HG03159 (cell line): ENCODE results near the gene CCDC142.
"Not testable (repeated sequence)": the region's sequence is repeated elsewhere in the genome, so short reads cannot be mapped to it uniquely, and the experiment has no call there.

Experiments
- ATAC-seq: cut with Tn5 transposase; IDR thresholded peaks from one replicate; pipeline ENCODE4 v1.9.1; 2021; ENCODE audit warnings: mild to moderate bottlenecking, moderate library complexity; ENCODE audit not compliant: unreplicated experiment

Gene CCDC142

DNA sequence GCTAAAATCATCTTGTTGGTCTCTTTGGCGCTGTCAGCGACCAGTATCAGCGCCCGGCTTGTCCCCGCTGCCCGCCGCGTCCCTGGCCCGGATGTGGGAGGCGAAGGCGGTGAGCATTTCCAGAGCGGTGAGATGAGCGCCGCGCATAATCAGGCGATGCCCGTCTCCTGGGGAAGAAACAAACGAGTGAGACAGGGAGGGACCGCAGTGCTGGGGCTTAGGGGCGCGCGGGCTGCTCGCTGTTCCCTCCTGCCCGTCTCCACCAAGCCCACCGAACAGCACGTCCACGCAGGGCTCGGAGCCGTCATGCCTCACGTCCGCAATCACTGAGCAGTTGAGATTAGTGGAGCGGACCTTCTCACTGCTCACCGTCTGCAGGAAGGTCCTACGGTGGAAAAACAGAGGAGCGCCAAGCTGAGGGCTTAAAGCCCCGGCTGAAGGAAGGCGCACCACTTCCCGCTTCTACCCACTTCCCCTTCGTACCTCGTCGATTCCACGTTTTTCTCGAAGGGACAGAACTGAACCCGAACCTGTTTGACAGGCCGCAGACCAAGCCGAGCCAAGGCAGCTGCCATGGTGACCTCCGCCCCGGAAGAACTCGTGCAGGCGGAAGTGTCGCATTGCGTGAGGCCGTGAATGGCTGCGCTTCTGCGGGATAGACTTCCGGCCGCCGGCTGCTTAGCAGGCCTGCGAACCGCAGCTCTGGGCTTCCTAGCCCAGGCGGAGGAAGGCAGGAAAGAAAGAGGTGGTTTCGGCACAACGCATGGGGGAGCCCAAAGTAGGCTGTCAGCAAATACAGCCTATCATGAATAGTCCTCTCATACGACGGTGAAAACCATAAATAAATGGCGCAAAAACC, 10.5 kb downstream of the CCDC142 start, which contains the start of gene MRPL53:
Gene MRPL53, minus strand, starts transcription at position 595 of the 859 bp plus-strand sequence. Its CDS starts 20 bp downstream, at position 575.
- peak; percentile 90 for ATAC-seq

DNA sequence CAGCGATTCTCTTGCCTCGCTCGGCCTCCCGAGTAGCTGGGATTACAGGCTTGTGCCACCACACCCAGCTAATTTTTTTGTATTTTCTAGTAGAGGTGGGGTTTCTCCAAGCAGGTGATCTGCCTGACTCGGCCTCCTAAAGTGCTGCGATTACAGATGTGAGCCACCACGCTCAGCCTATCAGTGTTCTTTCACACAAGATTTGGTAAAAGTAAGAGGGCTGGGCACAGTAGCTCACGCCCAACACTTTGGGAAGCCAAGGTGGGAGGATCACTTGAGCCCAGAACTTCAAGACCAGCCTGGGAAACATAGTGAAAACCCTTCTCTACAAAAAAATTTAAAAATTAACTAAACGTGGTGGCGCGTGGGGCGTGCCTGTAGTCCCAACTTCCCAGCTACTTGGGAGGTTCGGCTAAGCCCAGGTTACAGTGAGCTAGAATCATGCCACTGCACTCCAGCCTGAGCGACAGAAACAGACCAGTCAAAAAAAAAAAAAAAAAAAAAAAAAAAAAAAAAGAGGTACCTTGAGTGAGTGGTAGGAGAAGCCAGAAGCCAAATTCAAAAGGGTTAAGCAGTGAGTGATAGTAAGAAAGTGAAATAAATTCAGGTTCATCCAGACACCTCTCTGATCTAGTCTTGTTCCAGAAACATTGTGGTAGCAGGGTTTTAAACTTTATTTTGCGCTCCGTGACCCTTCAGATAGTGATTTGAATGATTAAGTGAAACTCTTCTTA, 11.3 kb downstream of the CCDC142 start:
- ATAC-seq, result no peak

DNA sequence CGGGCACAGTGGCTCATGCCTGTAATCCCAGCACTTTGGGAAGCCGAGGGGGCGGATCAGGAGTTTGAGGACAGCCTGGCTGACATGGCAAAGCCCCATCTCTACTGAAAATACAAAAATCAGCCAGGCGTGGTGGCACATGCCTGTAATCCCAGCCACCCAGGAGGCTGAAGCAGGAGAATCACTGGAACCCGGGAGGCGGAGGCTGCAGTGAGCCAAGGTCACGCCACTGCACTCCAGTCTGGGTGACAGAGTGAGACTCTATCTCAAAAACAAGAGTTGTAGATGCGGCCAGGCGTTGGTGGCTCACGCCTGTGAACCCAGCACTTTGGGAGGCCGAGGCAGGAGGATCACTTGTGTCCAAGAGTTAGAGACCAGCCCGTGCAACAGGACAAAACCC, 12.1 kb downstream of the CCDC142 start:
- ATAC-seq, result not testable (repeated sequence)

DNA sequence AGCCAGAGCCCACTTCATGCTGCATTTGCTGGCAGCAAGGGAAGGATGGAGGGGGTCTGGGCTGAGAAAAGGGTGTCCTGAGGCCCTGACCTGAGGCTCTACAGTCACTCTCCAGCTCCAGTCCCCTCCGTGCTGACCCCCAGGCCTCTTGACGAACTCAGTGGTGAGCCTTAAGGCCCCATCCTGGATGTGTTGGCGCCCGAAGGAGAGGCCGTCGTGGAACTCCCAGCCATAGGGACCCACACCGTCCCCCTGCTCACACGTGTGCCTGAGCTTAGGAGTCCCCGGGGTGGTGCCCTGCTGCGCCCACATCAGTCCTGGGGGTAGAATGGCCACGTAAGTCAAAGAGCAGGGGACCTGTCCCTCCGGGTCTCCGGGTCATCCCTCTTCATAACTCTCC, 18.4 kb downstream of the CCDC142 start:
- peak; percentile 2 for ATAC-seq

DNA sequence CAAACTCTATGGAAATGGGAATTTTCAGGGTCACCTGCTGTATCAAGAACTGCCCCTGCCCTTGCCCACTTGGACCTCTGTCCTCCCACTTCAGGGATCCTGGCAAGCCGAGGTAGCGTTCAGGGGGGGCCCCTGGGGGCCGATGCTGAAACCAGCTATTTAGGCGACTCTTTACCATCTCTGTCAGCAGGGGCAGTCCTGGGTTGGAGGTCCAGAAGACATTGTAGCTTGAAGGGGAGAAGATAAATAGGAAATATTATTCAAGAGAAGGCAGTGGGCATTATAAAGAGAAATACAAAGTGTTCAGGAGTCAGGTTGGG, 20.1 kb downstream of the CCDC142 start:
- no peak for ATAC-seq

DNA sequence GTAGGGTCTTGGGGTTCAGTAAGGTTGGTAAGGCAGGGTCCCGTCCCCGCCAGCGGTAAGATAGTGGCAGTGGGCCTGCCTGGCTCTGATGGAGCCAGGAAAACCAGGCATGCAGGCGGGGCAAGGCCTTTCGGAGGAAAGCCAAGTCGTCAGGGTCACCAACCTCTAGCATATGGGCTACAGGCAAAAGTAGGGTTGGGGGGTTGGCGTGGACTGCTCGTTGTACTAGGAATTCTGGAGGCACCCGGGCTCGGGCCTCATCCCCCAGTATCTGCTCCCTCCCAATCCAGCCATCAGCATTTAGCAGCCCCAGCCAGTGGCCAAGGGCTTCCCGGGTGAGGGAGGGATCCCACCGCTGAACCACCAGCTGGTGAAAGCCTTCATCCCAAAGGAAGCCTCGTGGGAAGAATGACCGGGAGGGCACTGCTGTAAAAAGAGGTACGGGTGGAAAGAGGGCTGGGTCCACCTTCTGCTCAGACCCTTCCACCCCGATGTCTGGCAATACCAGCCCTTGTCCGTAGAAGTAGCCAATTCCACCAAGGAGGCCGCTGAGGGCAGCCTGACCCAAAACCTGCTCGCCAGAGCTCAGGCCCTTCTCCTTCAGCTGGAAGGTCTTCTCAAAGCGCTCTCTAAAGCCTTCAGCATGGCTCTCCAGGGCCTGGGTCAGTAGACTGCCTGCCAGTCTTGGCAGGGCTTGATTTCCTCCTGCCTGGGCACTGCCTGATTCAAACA, 20.6 kb downstream of the CCDC142 start:
- ATAC-seq, result no peak

DNA sequence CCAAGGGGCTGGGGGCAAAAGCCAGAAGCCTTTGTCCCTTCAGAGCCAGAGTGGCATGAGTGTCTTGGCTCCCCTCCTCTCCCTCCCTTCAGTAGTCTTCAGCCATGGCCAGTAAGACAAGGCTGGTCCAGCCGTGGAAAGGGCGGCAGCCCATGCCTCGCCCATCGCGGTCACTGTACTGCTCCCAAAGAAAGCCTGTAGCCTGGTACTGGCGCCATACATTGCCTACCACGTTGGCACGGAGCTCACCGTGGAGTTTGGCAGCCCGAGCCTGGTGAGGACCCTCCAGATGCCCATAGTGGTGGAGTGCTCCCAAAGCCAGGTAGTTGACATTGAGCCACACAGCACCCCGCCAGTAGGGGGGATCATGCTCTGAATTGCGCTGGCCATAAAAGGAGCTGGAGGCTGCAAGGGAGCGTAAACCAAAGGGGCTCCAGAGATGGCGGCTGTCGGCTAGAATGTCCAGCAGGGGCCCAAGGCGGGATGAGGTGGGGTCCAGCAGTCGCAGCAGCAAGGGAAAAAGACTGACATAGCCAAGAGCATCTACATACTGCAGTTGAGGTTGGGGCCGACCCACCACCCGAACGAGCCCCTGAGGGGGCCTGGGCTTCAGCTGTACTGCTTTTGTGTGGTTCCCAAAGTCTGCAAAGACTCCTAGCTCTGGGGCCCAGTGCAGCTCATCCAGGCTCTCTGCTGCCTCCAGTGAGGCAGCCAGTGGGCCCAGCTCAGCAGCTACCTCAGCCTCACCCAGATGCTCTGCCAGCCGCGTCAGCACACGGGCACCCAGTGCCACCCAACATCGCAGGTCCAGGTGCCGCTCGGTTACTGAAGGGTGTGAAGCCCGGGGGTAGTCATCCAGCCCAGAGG, 21.4 kb downstream of the CCDC142 start:
- ATAC-seq, result no peak

DNA sequence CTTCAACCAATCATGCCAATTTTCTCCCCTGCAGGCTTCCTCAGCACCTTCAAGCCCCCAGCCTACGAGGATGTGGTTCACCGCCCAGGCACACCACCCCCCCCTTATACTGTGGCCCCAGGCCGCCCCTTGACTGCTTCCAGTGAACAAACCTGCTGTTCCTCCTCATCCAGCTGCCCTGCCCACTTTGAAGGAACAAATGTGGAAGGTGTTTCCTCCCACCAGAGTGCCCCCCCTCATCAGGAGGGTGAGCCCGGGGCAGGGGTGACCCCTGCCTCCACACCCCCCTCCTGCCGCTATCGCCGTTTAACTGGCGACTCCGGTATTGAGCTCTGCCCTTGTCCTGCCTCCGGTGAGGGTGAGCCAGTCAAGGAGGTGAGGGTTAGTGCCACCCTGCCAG, 22.6 kb downstream of the CCDC142 start:
- not testable (repeated sequence) for ATAC-seq

DNA sequence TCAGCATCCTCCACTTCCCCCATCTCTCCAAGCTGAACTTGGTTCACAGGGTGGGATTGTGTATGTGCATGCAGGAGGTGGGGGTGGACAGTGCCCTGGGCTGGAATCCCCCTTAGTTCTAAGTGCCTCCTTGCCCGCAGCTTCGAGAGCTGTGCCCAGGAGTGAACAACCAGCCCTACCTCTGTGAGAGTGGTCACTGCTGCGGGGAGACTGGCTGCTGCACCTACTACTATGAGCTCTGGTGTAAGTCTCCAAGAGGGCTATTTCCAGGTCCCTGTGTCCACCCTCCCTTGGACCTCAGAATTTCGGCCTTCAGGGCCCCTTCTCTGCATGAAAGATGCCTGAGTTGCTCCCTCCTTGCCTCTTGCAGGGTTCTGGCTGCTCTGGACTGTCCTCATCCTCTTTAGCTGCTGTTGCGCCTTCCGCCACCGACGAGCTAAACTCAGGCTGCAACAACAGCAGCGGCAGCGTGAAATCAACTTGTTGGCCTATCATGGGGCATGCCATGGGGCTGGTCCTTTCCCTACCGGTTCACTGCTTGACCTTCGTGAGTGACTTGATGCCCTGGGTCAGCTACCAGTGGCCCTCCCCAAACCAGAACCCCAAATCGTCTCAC, 23.2 kb downstream of the CCDC142 start:
- not testable (repeated sequence) for ATAC-seq

DNA sequence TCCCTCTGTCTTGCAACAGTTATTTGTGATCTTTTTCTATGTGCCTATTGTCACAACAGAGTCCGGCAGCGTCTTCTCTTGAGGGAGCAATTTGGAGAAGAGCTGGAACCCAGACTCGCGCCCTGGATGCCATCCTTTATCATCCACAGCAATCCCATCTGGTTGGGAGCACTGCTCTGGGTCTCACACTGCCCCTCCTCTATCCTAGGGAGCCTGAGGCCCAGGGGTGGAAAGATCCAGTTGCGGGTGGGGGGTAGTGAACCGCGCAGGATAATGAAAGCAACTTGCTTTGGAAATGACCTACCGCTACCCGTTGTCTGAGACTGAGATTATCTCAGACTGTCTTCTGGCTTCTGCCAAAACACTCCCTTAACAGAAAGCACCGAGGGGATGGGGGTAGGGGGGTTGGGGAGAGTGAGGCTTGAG, 23.8 kb downstream of the CCDC142 start:
- no peak for ATAC-seq

DNA sequence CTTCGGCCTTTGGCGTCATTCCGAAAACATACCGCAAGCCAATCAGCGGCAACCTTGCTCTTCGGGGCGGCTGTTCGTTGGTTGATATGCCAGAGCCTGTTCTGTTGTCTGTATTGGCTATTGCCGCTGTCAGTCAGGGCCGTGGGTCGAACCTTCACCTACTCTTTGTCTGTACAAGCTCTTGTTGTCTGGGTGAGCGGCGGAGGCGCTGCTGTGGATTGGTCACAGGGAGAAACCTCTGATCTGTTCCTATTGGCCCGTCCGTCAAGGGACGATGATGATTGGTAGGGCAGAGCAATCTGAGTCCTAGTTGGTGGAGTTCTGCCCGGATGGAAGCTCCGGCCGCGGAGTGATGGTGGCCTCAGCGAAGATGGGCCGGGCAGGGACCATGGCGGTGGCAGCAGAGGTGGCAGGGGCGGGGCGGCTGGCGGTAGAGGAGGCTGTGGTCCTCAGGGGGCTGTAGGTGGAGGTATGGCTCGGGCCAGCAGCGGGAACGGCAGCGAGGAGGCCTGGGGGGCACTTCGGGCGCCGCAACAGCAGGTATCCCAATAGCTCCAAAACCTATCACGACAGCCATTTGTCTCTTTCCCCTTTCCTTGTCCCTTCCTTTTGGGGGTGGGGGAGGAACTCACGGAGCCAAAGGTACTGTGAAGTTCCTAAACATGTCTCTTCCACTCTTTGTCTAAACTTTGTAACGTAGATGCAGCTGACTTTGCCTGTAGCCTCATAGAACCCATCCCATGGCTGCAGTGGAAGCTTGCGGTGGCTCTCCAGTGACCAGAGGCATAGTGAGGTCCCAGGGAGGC, 24.5 kb downstream of the CCDC142 start, which contains the start of gene WBP1:
Gene WBP1, plus strand, starts transcription at position 307 of the 806 bp plus-strand sequence. Its CDS starts 165 bp downstream, at position 472.
- peak; percentile 81 for ATAC-seq

DNA sequence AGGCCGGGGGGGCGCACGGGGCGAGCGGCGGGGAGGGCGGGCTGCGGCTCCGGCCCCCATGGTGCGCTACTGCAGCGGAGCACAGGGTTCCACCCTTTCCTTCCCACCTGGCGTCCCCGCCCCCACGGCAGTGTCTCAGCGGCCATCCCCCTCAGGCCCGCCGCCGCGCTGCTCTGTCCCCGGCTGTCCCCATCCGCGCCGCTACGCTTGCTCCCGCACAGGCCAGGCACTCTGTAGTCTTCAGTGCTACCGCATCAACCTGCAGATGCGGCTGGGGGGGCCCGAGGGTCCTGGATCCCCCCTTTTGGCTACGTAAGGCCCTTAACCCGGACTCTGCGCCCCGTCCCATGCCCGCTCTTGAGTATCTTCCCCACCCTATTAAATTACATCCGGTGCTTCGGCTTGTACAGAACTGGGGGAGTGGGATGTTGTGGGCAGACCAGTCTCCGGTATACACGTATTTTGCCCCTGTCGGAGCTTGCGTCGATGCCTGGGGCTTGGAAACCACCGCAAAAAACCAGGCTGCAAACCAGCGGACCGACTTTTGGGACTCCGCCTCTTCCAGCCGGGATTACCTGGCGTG, 25.2 kb downstream of the CCDC142 start:
- peak; percentile 32 for ATAC-seq

DNA sequence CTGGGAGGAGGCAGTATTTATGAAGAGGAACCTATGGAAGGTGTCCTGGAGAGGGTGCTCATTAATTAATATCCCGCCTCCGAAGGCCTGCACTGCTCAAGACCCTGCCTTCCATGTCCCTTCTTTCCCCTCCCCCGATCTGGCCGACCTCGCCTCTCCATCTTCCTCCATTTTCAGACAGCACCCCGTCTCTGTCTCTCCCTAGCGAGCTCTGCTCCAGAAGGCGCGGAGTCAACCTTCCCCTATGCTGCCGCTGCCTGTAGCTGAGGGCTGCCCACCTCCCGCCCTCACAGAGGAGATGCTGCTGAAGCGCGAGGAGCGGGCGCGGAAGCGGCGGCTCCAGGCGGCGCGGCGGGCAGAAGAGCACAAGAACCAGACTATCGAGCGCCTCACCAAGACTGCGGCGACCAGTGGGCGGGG, 25.7 kb downstream of the CCDC142 start:
- ATAC-seq, result no peak

DNA sequence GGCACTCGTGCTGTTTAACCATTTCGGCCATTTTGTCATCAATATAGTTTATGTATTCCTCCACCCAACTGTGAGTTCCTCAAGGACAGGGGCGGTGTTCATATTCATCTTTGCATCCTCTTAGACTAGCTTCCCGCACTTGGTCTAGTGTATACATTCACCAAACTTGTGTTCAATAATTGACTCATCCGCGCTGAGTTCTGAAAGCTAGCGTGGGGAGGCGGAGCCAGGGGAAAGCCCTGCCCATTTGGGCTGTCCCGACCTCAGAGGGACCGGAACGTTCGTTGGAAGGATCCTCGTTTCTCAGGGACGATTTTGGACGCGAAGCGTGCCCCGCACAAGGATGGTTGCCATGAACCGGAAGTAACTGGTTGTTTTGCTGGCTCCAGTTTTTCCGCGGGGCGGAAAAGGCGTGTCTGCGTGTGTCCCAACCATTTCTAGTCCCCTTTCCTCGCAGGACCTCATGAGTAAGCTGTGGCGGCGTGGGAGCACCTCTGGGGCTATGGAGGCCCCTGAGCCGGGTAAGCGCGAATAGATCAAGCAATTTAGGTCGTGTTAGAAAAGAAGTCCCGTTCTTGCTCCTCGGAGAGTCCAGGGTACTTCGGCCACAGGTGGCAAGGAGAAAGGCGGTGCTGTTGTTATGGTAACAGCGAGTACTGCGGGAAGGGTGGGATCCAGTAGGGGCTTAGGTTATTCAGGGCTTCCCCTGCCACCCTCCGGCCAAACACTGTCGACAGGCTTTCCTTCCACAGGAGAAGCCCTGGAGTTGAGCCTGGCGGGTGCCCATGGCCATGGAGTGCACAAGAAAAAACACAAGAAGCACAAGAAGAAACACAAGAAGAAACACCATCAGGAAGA, 27.9 kb downstream of the CCDC142 start, which contains the start of gene INO80B:
Gene INO80B, plus strand, starts transcription at position 434 of the 858 bp plus-strand sequence. Its CDS starts 30 bp downstream, at position 464.
- ATAC-seq, result peak; percentile 34

DNA sequence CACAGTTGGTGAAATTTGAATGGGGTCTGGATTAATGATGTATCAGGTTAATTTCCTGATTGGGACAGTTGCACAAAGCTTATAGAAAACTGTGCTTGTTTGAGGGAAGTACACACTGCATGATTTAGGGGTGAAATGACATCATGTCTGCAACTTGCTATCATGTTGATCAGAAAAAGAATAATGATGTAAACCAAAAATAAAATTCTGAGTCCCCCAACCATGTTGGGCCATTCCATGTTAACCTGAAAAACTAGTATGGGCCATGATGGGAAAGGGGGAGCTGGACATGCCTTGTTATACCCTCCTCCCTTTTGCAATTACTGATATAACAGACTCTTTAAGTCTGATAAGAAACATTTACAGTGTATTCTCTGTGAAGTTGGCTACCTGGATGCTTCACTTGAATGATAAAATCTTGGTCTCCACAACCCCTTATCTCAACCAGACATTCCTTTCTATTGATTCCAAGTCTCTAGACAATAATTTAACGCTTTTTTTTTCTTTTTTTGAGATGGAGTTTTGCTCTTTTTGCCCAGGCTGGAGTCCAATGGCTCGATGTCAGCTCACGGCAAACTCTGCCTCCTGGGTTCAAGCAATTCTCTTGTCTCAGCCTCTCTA, 32.1 kb downstream of the CCDC142 start:
- ATAC-seq, result no peak

DNA sequence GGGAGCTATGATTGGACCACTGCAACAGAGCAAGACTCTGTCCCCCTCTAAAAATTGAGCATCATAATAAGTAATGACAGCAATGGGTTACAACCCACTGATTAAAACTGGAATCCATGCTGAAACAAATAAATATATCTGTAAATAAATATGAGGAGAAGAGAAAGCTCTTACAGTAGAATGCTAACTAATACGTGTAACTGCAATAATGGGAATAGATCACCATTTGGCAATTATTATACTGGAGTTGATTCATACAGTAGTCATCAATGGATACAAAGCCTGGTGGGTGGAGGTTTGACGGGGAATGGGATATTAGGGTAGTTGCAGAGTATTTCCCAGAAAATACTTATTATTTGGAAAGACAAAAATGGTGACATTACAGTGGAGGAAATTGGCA, 34.0 kb downstream of the CCDC142 start:
- ATAC-seq, result no peak
